H1 (cell line): ENCODE measurements around the gene SRRM3. TPM values are rescaled to one million over a fixed set of nuclear protein-coding genes. Genes with fewer than 3 reads are reported as not detected.

Experiments used
- CTCF ChIA-PET: fragments of 300-600 bp; sonication (Branson Sonifier 250); formaldehyde crosslinking; loops from one replicate; lab custom pipeline; 2021; ENCODE audit not compliant: partially characterized antibody; lab: Charles Lee
- POLR2A ChIA-PET: fragments of 300-600 bp; sonication (Branson Sonifier 250); formaldehyde crosslinking; loops from one replicate; lab custom pipeline; 2021; ENCODE audit warnings: inconsistent platforms; ENCODE audit not compliant: partially characterized antibody; lab: Charles Lee
- DNase-seq, 2 experiments: peaks; one replicate each; pipeline versions ENCODE4 v3.0.0 to v3.0.0-alpha.2; 2010 to 2022; ENCODE audit warnings: low spot score in 2 of 2, low read depth in 1 of 2, mixed read lengths in 1 of 2
- FAIRE-seq: peaks from 2 replicates; lab custom pipeline; 2011; peaks lifted over from hg19 to GRCh38; lab: Jason Lieb, UNC
- H2AFZ ChIP-seq: 2 replicates; pipeline ENCODE4 v1.8.1; 2012; ENCODE audit warnings: low read length, inconsistent platforms
- H2AK5ac ChIP-seq: 2 replicates; pipeline ENCODE4 v1.6.1; 2013; ENCODE audit warnings: low read depth, low read length
- H2BK120ac ChIP-seq: replicated peaks from 2 replicates; pipeline ENCODE3; 2013; ENCODE audit warnings: low read depth, low read length, inconsistent platforms
- H2BK12ac ChIP-seq: 2 replicates; pipeline ENCODE4 v1.6.1; 2013; ENCODE audit warnings: low read depth, low read length
- H2BK15ac ChIP-seq: 2 replicates; pipeline ENCODE4 v1.6.1; 2013; ENCODE audit warnings: low read length
- H2BK20ac ChIP-seq: 2 replicates; pipeline ENCODE4 v1.6.1; 2013; ENCODE audit warnings: low read length
- H2BK5ac ChIP-seq: 2 replicates; pipeline ENCODE4 v1.6.1; 2013; ENCODE audit warnings: low read depth, low read length
- H3K14ac ChIP-seq: 2 replicates; pipeline ENCODE4 v1.6.1; 2013; ENCODE audit warnings: inconsistent platforms; ENCODE audit not compliant: insufficient read length
- H3K18ac ChIP-seq: 2 replicates; pipeline ENCODE4 v1.6.1; 2013; ENCODE audit warnings: low read length; ENCODE audit errors: extremely low read depth
- H3K23ac ChIP-seq: 2 replicates; pipeline ENCODE4 v1.6.1; 2013; ENCODE audit warnings: inconsistent platforms; ENCODE audit not compliant: insufficient read length
- H3K23me2 ChIP-seq: 2 replicates; pipeline ENCODE4 v1.6.1; 2013; ENCODE audit warnings: low read depth, low read length
- H3K27ac ChIP-seq: 2 replicates; pipeline ENCODE4 v1.6.1; 2011; ENCODE audit warnings: low read depth, low read length, inconsistent platforms
- H3K27me3 ChIP-seq, 4 experiments: replicated peaks in 1 of 4; 1 replicate in 1 of 4; 2 replicates in 3 of 4; pipeline versions ENCODE4 v1.6.1 to v1.8.1; 2011 to 2013; ENCODE audit warnings: low read length in 3 of 4, mild to moderate bottlenecking in 3 of 4, inconsistent platforms in 2 of 4, mixed read lengths in 2 of 4, moderate library complexity in 1 of 4; ENCODE audit not compliant: control insufficient read depth in 3 of 4, insufficient read depth in 3 of 4; ENCODE audit errors: extremely low read depth in 1 of 4
- H3K36me3 ChIP-seq, 4 experiments: 2 replicates each; pipeline versions ENCODE4 v1.6.1 to v1.8.1; 2011 to 2013; ENCODE audit warnings: mild to moderate bottlenecking in 4 of 4, low read length in 3 of 4, moderate library complexity in 2 of 4, control low read depth in 1 of 4, inconsistent platforms in 1 of 4; ENCODE audit not compliant: insufficient read depth in 4 of 4, control insufficient read depth in 2 of 4
- H3K4ac ChIP-seq: replicated peaks from 2 replicates; pipeline ENCODE3; 2013; ENCODE audit warnings: low read length, low read depth, mixed read lengths, inconsistent platforms; ENCODE audit not compliant: insufficient read length
- H3K4me1 ChIP-seq, 4 experiments: replicated peaks in 1 of 4; 1 replicate in 1 of 4; 2 replicates in 3 of 4; pipeline versions ENCODE4 v1.6.1 to v1.8.1; 2011 to 2013; ENCODE audit warnings: low read length in 3 of 4, inconsistent platforms in 2 of 4, mixed read lengths in 1 of 4; ENCODE audit not compliant: insufficient read depth in 4 of 4, control insufficient read depth in 3 of 4
- H3K4me2 ChIP-seq, 2 experiments: 2 replicates each; pipeline versions ENCODE4 v1.6.1 to v1.8.1; 2011 to 2013; ENCODE audit warnings: low read depth in 2 of 2, low read length in 2 of 2, control low read depth in 1 of 2, inconsistent platforms in 1 of 2, mild to moderate bottlenecking in 1 of 2; ENCODE audit not compliant: insufficient read depth in 1 of 2
- H3K4me3 ChIP-seq, 4 experiments: fragments of 200-600, 300-600 bp in 1 of 4; sonication (generic), shearing (Covaris generic), sonication (Bioruptor Twin) in 1 of 4; 2 replicates each; pipeline versions ENCODE4 v1.5.1 to v1.8.1; 2011 to 2016; ENCODE audit warnings: low read length in 4 of 4, low read depth in 3 of 4, control low read depth in 2 of 4, inconsistent platforms in 2 of 4, mild to moderate bottlenecking in 2 of 4, mixed read lengths in 1 of 4, moderate library complexity in 1 of 4; ENCODE audit not compliant: insufficient read depth in 2 of 4; ENCODE audit errors: extremely low read depth in 1 of 4
- H3K56ac ChIP-seq: replicated peaks from 2 replicates; pipeline ENCODE3; 2013; ENCODE audit warnings: low read depth, mild to moderate bottlenecking, mixed read lengths, low read length, inconsistent platforms; ENCODE audit not compliant: insufficient read length
- H3K79me1 ChIP-seq: 2 replicates; pipeline ENCODE4 v1.6.1; 2013; ENCODE audit warnings: low read depth, low read length, control low read depth
- H3K79me2 ChIP-seq, 2 experiments: 2 replicates each; pipeline versions ENCODE4 v1.6.1 to v1.8.1; 2012 to 2013; ENCODE audit warnings: low read length in 2 of 2, mild to moderate bottlenecking in 2 of 2, inconsistent platforms in 1 of 2; ENCODE audit not compliant: insufficient read depth in 2 of 2, control insufficient read depth in 1 of 2
- H3K9ac ChIP-seq, 4 experiments: replicated peaks in 1 of 4; 1 replicate in 1 of 4; 2 replicates in 3 of 4; pipeline versions ENCODE4 v1.6.1 to v1.8.1; 2011 to 2013; ENCODE audit warnings: low read depth in 3 of 4, low read length in 3 of 4, control low read depth in 2 of 4, mild to moderate bottlenecking in 2 of 4, moderate library complexity in 2 of 4, inconsistent platforms in 1 of 4; ENCODE audit errors: extremely low read depth in 1 of 4
- H3K9me3 ChIP-seq, 2 experiments: 2 replicates each; pipeline versions ENCODE4 v1.6.1 to v1.8.1; 2012 to 2013; ENCODE audit warnings: mild to moderate bottlenecking in 2 of 2, moderate library complexity in 2 of 2, control low read depth in 1 of 2, inconsistent platforms in 1 of 2, low read depth in 1 of 2, low read length in 1 of 2, mixed read lengths in 1 of 2; ENCODE audit not compliant: insufficient read depth in 2 of 2
- H4K20me1 ChIP-seq, 2 experiments: replicated peaks in 1 of 2; 2 replicates each; pipeline versions ENCODE3 to v1.8.1; 2011 to 2013; ENCODE audit warnings: inconsistent platforms in 2 of 2, low read length in 2 of 2, mild to moderate bottlenecking in 1 of 2; ENCODE audit not compliant: insufficient read depth in 2 of 2, control insufficient read depth in 1 of 2
- H4K5ac ChIP-seq: 2 replicates; pipeline ENCODE4 v1.6.1; 2013; ENCODE audit warnings: low read length, low read depth, mixed read lengths, inconsistent platforms; ENCODE audit not compliant: insufficient read length
- H4K8ac ChIP-seq: 2 replicates; pipeline ENCODE4 v1.8.0; 2013; ENCODE audit warnings: mild to moderate bottlenecking, moderate library complexity, low read length, inconsistent platforms; ENCODE audit not compliant: insufficient read depth; ENCODE audit errors: extremely low read depth
- H4K91ac ChIP-seq: replicated peaks from 2 replicates; pipeline ENCODE3; 2013; ENCODE audit warnings: low read length, mixed read lengths, inconsistent platforms; ENCODE audit not compliant: insufficient read length
- EZH2 ChIP-seq: fragments of 200-600 bp; sonication (generic); IDR thresholded peaks from 2 replicates; pipeline ENCODE4 v1.7.1; 2012; ENCODE audit warnings: low read depth, mild to moderate bottlenecking, moderate library complexity, low read length, inconsistent platforms; ENCODE audit not compliant: severe bottlenecking
- NANOG ChIP-seq: IDR thresholded peaks from 2 replicates; pipeline ENCODE4 v1.6.1; 2011; ENCODE audit warnings: low read length, low read depth, mild to moderate bottlenecking, inconsistent platforms; ENCODE audit not compliant: insufficient read depth, poor library complexity, severe bottlenecking
- POLR2AphosphoS5 ChIP-seq: IDR thresholded peaks from 2 replicates; pipeline ENCODE4 v1.6.1; 2011; ENCODE audit warnings: low read depth, low read length
- RXRA ChIP-seq: IDR thresholded peaks from 2 replicates; pipeline ENCODE4 v1.6.1; 2011; ENCODE audit warnings: low read depth, mild to moderate bottlenecking, low read length, moderate library complexity; ENCODE audit not compliant: insufficient read depth
- SIN3A ChIP-seq, 2 experiments: IDR thresholded peaks in 1 of 2; conservative IDR thresholded peaks in 1 of 2; 2 replicates each; pipeline ENCODE4 v1.6.1; 2011 to 2012; ENCODE audit warnings: low read length in 2 of 2, improper control_type of control experiment in 1 of 2, low read depth in 1 of 2, mild to moderate bottlenecking in 1 of 2
- SP1 ChIP-seq: IDR thresholded peaks from 2 replicates; pipeline ENCODE4 v1.6.1; 2011; ENCODE audit warnings: low read depth, low read length
- SP4 ChIP-seq: IDR thresholded peaks from 2 replicates; pipeline ENCODE4 v1.6.1; 2012; ENCODE audit warnings: low read length, inconsistent platforms
- WGBS, 2 experiments: shearing (Covaris generic) in 1 of 2; methylation state at CpG; one replicate each; pipeline versions ENCODE4 v1.1.6 to v1.1.7; 2013 to 2015; ENCODE audit warnings: low lambda C conversion rate in 2 of 2, mixed read lengths in 2 of 2, inconsistent platforms in 1 of 2, low coverage in 1 of 2, missing lambda C conversion rate in 1 of 2; ENCODE audit not compliant: insufficient replicate concordance in 2 of 2, insufficient coverage in 1 of 2, insufficient read length in 1 of 2; ENCODE audit errors: extremely low coverage in 1 of 2, missing lambda C conversion rate in 1 of 2; 5-methylcytosine and 5-hydroxymethylcytosine counted together
- polyA plus RNA-seq, 7 experiments: library from polyadenylated mRNA; depleted of rRNA in 3 of 7; stranded (reverse) in 5 of 7; unstranded in 2 of 7; fragments of >200 nt in 5 of 7; fragments of 200-250 nt in 2 of 7; gene quantifications; 1 replicate in 5 of 7; 2 replicates in 1 of 7; 4 replicates in 1 of 7; pipeline versions ENCODE4 v1.2.1 to v1.2.3, GENCODE V29; 2011 to 2013; ENCODE audit warnings: missing spikeins in 2 of 7, mixed read lengths in 2 of 7
- total RNA-seq: library from RNA; stranded (reverse); fragmentation: NEBNext Ultra II Directional; extraction: Animal tissue kit (Norgen Biotek cat#: 25700); gene quantifications from 2 replicates; pipeline ENCODE4 v1.2.1, GENCODE V29; 2021
- TF ChIP-seq, protein P1 (sequence below): IDR thresholded peaks from 2 replicates; pipeline ENCODE4 v1.6.1; 2011; ENCODE audit warnings: low read depth, mild to moderate bottlenecking, low read length; ENCODE audit not compliant: insufficient read depth
- TF ChIP-seq, protein P2 (sequence below): IDR thresholded peaks from 2 replicates; pipeline ENCODE4 v1.6.1; 2011; ENCODE audit warnings: low read length, improper control_type of control experiment

SRRM3 gene
- total and polyA plus RNA-seq, 2 of the 8 experiments (the other 6 are each of a cell fraction or from before 2014, with no cell fraction given), result 10.4 to 17.4 TPM

GRCh38 chr7:76231071-76231470, 29.4 kb downstream of the SRRM3 start:
- peak overlapping the region; percentile 27 for H3K4ac ChIP-seq
- FAIRE-seq, result no peak
- no peak overlapping the region for H3K27ac ChIP-seq
- H3K79me1 ChIP-seq, result no peaks in the 10 kb centered on the region
- no peaks in the 10 kb centered on the region for H3K79me2 ChIP-seq
- H3K23ac ChIP-seq, result no peak overlapping the region
- no peak overlapping the region for H2AK5ac ChIP-seq
- peak overlapping the region; percentile 3 for H4K5ac ChIP-seq
- peaks cover 6 to 29% (median 20%) of the 10 kb centered on the region in 4 experiments for H3K4me1 ChIP-seq
- no peak overlapping the region for H3K56ac ChIP-seq
- no peak overlapping the region for H3K14ac ChIP-seq
- no peaks in the 10 kb centered on the region for H4K20me1 ChIP-seq
- H2BK20ac ChIP-seq, result peak overlapping the region; percentile 86; the same call in 1 of the 2 replicates
- H4K91ac ChIP-seq, result peak overlapping the region; percentile 12
- no peaks in the 10 kb centered on the region for H3K27me3 ChIP-seq
- H3K23me2 ChIP-seq, result peaks cover 8% of the 10 kb centered on the region
- ChIA-PET POLR2A (interaction anchor here (0.7 to 1.0 kb wide), 2 partner anchors 10 to 19 kb away, joined by 3 to 5 read pairs; no protein-coding TSS in a partner anchor), CTCF (interaction anchor here (0.6 to 7.1 kb wide), 3 partner anchors 10 to 29 kb away, joined by 3 to 33 read pairs (median 3); partner anchors contain the start of gene SRRM3)
- 0 out of 2 replicates have a peak overlapping the region, but pooled peaks have one; percentile 19 for H4K8ac ChIP-seq
- H2BK12ac ChIP-seq, result peak overlapping the region; percentile 95; the same call in 1 of the 2 replicates
- H2AFZ ChIP-seq, result peak overlapping the region; percentile 7; the same call in 1 of the 2 replicates
- H3K4me3 ChIP-seq, result 0 out of 8 replicates have a peak overlapping the region, but pooled peaks of 1 of the 4 experiments have one; percentile 10
- peak overlapping the region; percentile 97; the same call in 1 of the 2 replicates for H2BK15ac ChIP-seq
- peak overlapping the region; percentile 82 for H2BK120ac ChIP-seq
- 0 out of 4 replicates have a peak overlapping the region, but pooled peaks of 1 of the 2 experiments have one; percentile 9 for H3K4me2 ChIP-seq
- WGBS, 2 experiments, result 77% methylated on average over 6 of the region's 6 CpGs; no CpG with 5 or more reads in 1 of the 2 experiments
- peak overlapping the region; percentile 79 for H3K18ac ChIP-seq
- H2BK5ac ChIP-seq, result peak overlapping the region; percentile 90; the same call in 1 of the 2 replicates
- DNase-seq, result no peak
- no peaks in the 10 kb centered on the region for H3K36me3 ChIP-seq
- H3K9ac ChIP-seq, result no peak overlapping the region
- no peaks in the 10 kb centered on the region for H3K9me3 ChIP-seq
- TF ChIP-seq POLR2AphosphoS5 (no peak), NANOG (no peak), EZH2 (no peak), SP1 (no peak), RXRA (no peak), SP4 (no peak), SIN3A (conservative IDR thresholded peaks at IDR 0.05 in 1 of 2, IDR thresholded peaks at IDR 0.05 in 1 of 2; ENCODE audit: low read depth in 1 of 2, low read length in 2 of 2) (no peak)
- TF ChIP-seq, protein P1, sequence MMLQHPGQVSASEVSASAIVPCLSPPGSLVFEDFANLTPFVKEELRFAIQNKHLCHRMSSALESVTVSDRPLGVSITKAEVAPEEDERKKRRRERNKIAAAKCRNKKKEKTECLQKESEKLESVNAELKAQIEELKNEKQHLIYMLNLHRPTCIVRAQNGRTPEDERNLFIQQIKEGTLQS, result no peak
- TF ChIP-seq, protein P2, sequence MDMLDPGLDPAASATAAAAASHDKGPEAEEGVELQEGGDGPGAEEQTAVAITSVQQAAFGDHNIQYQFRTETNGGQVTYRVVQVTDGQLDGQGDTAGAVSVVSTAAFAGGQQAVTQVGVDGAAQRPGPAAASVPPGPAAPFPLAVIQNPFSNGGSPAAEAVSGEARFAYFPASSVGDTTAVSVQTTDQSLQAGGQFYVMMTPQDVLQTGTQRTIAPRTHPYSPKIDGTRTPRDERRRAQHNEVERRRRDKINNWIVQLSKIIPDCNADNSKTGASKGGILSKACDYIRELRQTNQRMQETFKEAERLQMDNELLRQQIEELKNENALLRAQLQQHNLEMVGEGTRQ, result no peak
